Fibroblast of upper back skin (primary cell): ENCODE results near the gene PRIMA1.

Experiments
- DNase-seq: peaks from one replicate; pipeline ENCODE4 v3.0.0-alpha.2; 2013

Gene PRIMA1

GRCh38 chr14:93793555-93794324 is 5.5 kb upstream of the PRIMA1 start:
- DNase-seq: no peak

- DNase-seq: no peak
These were observed 4.1 kb upstream of the PRIMA1 start for GRCh38 chr14:93792391-93792790.

- no peak for DNase-seq
These were observed 2.7 kb upstream of the PRIMA1 start for GRCh38 chr14:93790966-93791365.

GRCh38 chr14:93789228-93790130 is 1.2 kb upstream of the PRIMA1 start:
- DNase-seq: no peak

- no peak for DNase-seq
These were observed 400 bp upstream of the PRIMA1 start for GRCh38 chr14:93788543-93789227.

- DNase-seq: no peak
These were observed 606 bp downstream of the PRIMA1 start for GRCh38 chr14:93787465-93788292.

GRCh38 chr14:93785423-93785822 is 2.9 kb downstream of the PRIMA1 start:
- DNase-seq: no peak

- no peak for DNase-seq
These were observed 3.4 kb downstream of the PRIMA1 start for GRCh38 chr14:93784878-93785277.

GRCh38 chr14:93780813-93781400 is 7.4 kb downstream of the PRIMA1 start:
- DNase-seq: no peak

- no peak for DNase-seq
These were observed 9.2 kb downstream of the PRIMA1 start for GRCh38 chr14:93778856-93779629.

GRCh38 chr14:93778453-93778852 is 9.8 kb downstream of the PRIMA1 start:
- DNase-seq: no peak

- no peak for DNase-seq
These were observed 12.5 kb downstream of the PRIMA1 start for GRCh38 chr14:93775744-93776143.

- no peak for DNase-seq
These were observed 13.1 kb downstream of the PRIMA1 start for GRCh38 chr14:93775158-93775557.

- DNase-seq: no peak
These were observed 16.0 kb downstream of the PRIMA1 start for GRCh38 chr14:93772263-93772662.

GRCh38 chr14:93765970-93766369 is 22.3 kb downstream of the PRIMA1 start:
- no peak for DNase-seq

- no peak for DNase-seq
These were observed 23.1 kb downstream of the PRIMA1 start for GRCh38 chr14:93765155-93765554.

GRCh38 chr14:93764211-93764659 is 24.1 kb downstream of the PRIMA1 start:
- DNase-seq: peak; percentile 9

- no peak for DNase-seq
These were observed 28.5 kb downstream of the PRIMA1 start for GRCh38 chr14:93759719-93760307.

- DNase-seq: no peak
These were observed 31.1 kb downstream of the PRIMA1 start for GRCh38 chr14:93757206-93757605.

- DNase-seq: no peak
These were observed 34.6 kb downstream of the PRIMA1 start for GRCh38 chr14:93753647-93754046.
